Measurements from ENCODE around the gene HOXC6. TPM values are rescaled to one million over a fixed set of nuclear protein-coding genes. Genes with fewer than 3 reads are reported as not detected.

HOXC6 gene
- total and polyA plus RNA-seq, 10 of the 15 experiments (the other 5 are each of a cell fraction or from before 2014, with no cell fraction given) = 0.02 to 0.55 (median 0.45) TPM; not detected in 4

GRCh38 chr12:54058128-54058768, 30.0 kb downstream of the HOXC6 start:
- ATAC-seq (no peak), FAIRE-seq (no peak), DNase-seq (ENCODE audit: low read depth, low spot score) (no peak)
- no peak for TF ChIP-seq CBX5 (IDR thresholded peaks at IDR 0.05; ENCODE audit: low read depth)
- no peak for TF ChIP-seq PAX5 (IDR thresholded peaks at IDR 0.05; ENCODE audit: borderline replicate concordance, low read depth, low read length)
- TF ChIP-seq SMAD5 (IDR thresholded peaks at IDR 0.05; ENCODE audit: low read depth) = no peak
- TF ChIP-seq LARP7 (IDR thresholded peaks at IDR 0.05) = no peak
- TF ChIP-seq MLLT1 (IDR thresholded peaks at IDR 0.05) = no peak
- intact Hi-C loops (cut with micrococcal nuclease; ENCODE audit: unreplicated experiment) (no loop called here), in situ Hi-C loops (cut with MboI) (no loop called here)
- POLR2A ChIA-PET = no interaction called here
- RAD21 ChIA-PET (ENCODE audit: unreplicated experiment) = no interaction called here
- Histone ChIP-seq H3K4me2 (ENCODE audit: control insufficient read depth, insufficient read depth) (no peak overlapping the region), H3K9me3 (replicated peaks; ENCODE audit: control insufficient read depth, insufficient read depth, low read length) (no peaks in the 10 kb centered on the region), H4K20me1 (ENCODE audit: control insufficient read depth, insufficient read depth) (no peaks in the 10 kb centered on the region), H3K79me2 (ENCODE audit: control insufficient read depth, insufficient read depth, low read length) (peaks cover 14% of the 10 kb centered on the region), H3K27ac (ENCODE audit: control insufficient read depth, insufficient read depth) (no peak overlapping the region), H3K9ac (ENCODE audit: control insufficient read depth, insufficient read depth, low read length) (no peak overlapping the region), H3K36me3 (ENCODE audit: control insufficient read depth in 2 of 2, insufficient read depth in 2 of 2, low read length in 1 of 2) (no peaks in the 10 kb centered on the region), H2AFZ (ENCODE audit: control insufficient read depth, low read depth, low read length) (no peak overlapping the region), H3K4me3 (no peak overlapping the region), H3K4me1 (ENCODE audit: control insufficient read depth, insufficient read depth, low read length) (no peaks in the 10 kb centered on the region), H3K27me3 (replicated peaks in 1 of 2; ENCODE audit: control insufficient read depth in 2 of 2, insufficient read depth in 2 of 2, low read length in 1 of 2) (no peaks in the 10 kb centered on the region)
- CTCF ChIA-PET = interaction anchor here (6.7 kb wide), 1 partner anchor 24 kb away, joined by 86 read pairs; the partner anchor contains the start of gene HOXC5
- no TSS peak for BruUV-seq (replicated peaks)
- SMC1A ChIA-PET (ENCODE audit: uncharacterized antibody, unreplicated experiment) = interaction anchor here (0.7 to 1.5 kb wide), 2 partner anchors 26 to 133 kb away, joined by 3 to 6 read pairs; partner anchors contain the start of gene HOXC5
- WGBS (ENCODE audit: insufficient coverage, insufficient replicate concordance, low lambda C conversion rate, missing lambda C conversion rate) = 95% methylated on average over 13 of the region's 14 CpGs

- ChIA-PET POLR2A (no interaction called here), SMC1A (ENCODE audit: uncharacterized antibody, unreplicated experiment) (interaction anchor here (0.8 to 1.5 kb wide), 3 partner anchors 27 to 131 kb away, joined by 3 to 6 read pairs (median 4); partner anchors contain the start of gene HOXC5), CTCF (interaction anchor here (1.2 kb wide), 1 partner anchor 130 kb away, joined by 3 read pairs; no protein-coding TSS in a partner anchor), RAD21 (ENCODE audit: unreplicated experiment) (interaction anchor here (0.6 kb wide), 1 partner anchor 446 kb away, joined by 3 read pairs; no protein-coding TSS in a partner anchor)
- 0 out of 4 replicates have a peak, but pooled peaks cover 0 to 3% of the 10 kb centered on the region in 2 experiments for H3K27me3 ChIP-seq (replicated peaks in 1 of 2; ENCODE audit: control insufficient read depth in 2 of 2, insufficient read depth in 2 of 2, low read length in 1 of 2)
- H3K4me2 ChIP-seq (ENCODE audit: control insufficient read depth, insufficient read depth) = no peak overlapping the region
- no peak for ATAC-seq
- in situ Hi-C loops (cut with MboI) (no loop called here), intact Hi-C loops (cut with micrococcal nuclease; ENCODE audit: unreplicated experiment) (no loop called here)
- no peak overlapping the region for H3K27ac ChIP-seq (ENCODE audit: control insufficient read depth, insufficient read depth)
- FAIRE-seq = no peak
- H2AFZ ChIP-seq (ENCODE audit: control insufficient read depth, low read depth, low read length) = no peak overlapping the region
- H3K4me3 ChIP-seq = no peak overlapping the region
- no TSS peak for BruUV-seq (replicated peaks)
- H3K9me3 ChIP-seq (replicated peaks; ENCODE audit: control insufficient read depth, insufficient read depth, low read length) = no peaks in the 10 kb centered on the region
- H3K79me2 ChIP-seq (ENCODE audit: control insufficient read depth, insufficient read depth, low read length) = peaks cover 3% of the 10 kb centered on the region
- H3K4me1 ChIP-seq (ENCODE audit: control insufficient read depth, insufficient read depth, low read length) = no peaks in the 10 kb centered on the region
- H4K20me1 ChIP-seq (ENCODE audit: control insufficient read depth, insufficient read depth) = no peaks in the 10 kb centered on the region
- no peak for DNase-seq (ENCODE audit: low read depth, low spot score)
- H3K9ac ChIP-seq (ENCODE audit: control insufficient read depth, insufficient read depth, low read length) = no peak overlapping the region
- WGBS (ENCODE audit: insufficient coverage, insufficient replicate concordance, low lambda C conversion rate, missing lambda C conversion rate) = 58% methylated on average over 7 of the region's 7 CpGs
- H3K36me3 ChIP-seq (ENCODE audit: control insufficient read depth in 2 of 2, insufficient read depth in 2 of 2, low read length in 1 of 2) = no peaks in the 10 kb centered on the region
- TF ChIP-seq MEF2B (IDR thresholded peaks at IDR 0.05; ENCODE audit: partially characterized antibody, poor library complexity, severe bottlenecking) = no peak
- no peak for TF ChIP-seq TBL1XR1 (IDR thresholded peaks at IDR 0.05; ENCODE audit: low read depth, low read length)
- no peak for TF ChIP-seq TCF3 (IDR thresholded peaks at IDR 0.05; ENCODE audit: borderline replicate concordance, insufficient read depth, low read depth, low read length)
- no peak for TF ChIP-seq TAF1 (IDR thresholded peaks at IDR 0.05; ENCODE audit: borderline replicate concordance, low read depth, low read length)
- TF ChIP-seq HCFC1 (IDR thresholded peaks at IDR 0.05; ENCODE audit: low read length) = no peak
- no peak for TF ChIP-seq STAT1 (conservative IDR thresholded peaks at IDR 0.05)
- TF ChIP-seq MTA2 (IDR thresholded peaks at IDR 0.05; ENCODE audit: low read depth) = no peak
- no peak for TF ChIP-seq PRDM15 (CRISPR knock-in tag; IDR thresholded peaks at IDR 0.05)
Observed at GRCh38 chr12:54059668-54060067, 31.4 kb downstream of the HOXC6 start.

Measured in GM12878 (cell line).